AG04449 (cell line): ENCODE data around the gene ZFP57.
A peak's percentile ranks its signal among the peaks of the same experiment; 100 is the strongest.

ENCODE experiments used
- CTCF ChIA-PET: fragments of 350-600 bp; formaldehyde crosslinking; extraction: SDS; loops from one replicate; lab custom pipeline; 2021; ENCODE audit warnings: antibody characterized with exemption; lab: Yijun Ruan, JAX
- POLR2A ChIA-PET: fragments of 400-600, 350-600 bp; formaldehyde crosslinking; extraction: SDS; loops from one replicate; lab custom pipeline; 2020; ENCODE audit warnings: antibody characterized with exemption, inconsistent platforms; lab: Yijun Ruan, JAX
- DNase-seq: peaks from one replicate; pipeline ENCODE4 v3.0.0-alpha.2; 2010; ENCODE audit warnings: low read depth, low spot score
- H3K4me3 ChIP-seq: 2 replicates; pipeline ENCODE4 v1.5.1; 2011; ENCODE audit warnings: low read depth, mild to moderate bottlenecking, control low read depth, low read length
- CTCF ChIP-seq: IDR thresholded peaks from one replicate; pipeline ENCODE4 v1.5.1; 2011; ENCODE audit warnings: mild to moderate bottlenecking, moderate library complexity, low read length, control low read depth, inconsistent platforms; ENCODE audit not compliant: insufficient read depth; ENCODE audit errors: missing control alignments

The ZFP57 gene

DNA sequence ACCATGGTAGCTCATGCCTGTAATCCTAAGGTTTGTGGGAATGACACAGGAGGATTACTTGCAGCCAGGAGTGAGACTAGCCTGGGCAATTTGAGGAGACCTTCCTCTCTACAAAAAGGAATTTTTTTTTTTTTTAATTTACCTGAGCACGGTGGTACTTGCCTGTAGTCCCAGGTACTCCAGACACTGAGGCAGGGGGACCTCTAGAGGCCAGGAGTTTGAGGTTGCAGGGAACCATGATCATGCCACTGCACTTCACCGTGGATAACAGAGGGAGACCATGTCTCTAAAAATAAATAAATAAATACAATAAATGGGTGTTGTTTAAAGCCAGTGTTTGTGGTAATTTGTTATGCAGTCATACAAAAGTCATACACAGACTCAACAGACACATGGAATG, 39.9 kb upstream of the ZFP57 start:
- POLR2A ChIA-PET, result no interaction called here
- TF ChIP-seq CTCF, result no peak
- CTCF ChIA-PET, result interaction anchor here (1.0 to 1.5 kb wide), 3 partner anchors 15 to 71 kb away, joined by 3 to 5 read pairs (median 4); no protein-coding TSS in a partner anchor
- no peak for DNase-seq
- no peak overlapping the region for H3K4me3 ChIP-seq

GRCh38 chr6:29710281-29710941, 29.5 kb upstream of the ZFP57 start:
- no peak for TF ChIP-seq CTCF
- no peak overlapping the region for H3K4me3 ChIP-seq
- ChIA-PET CTCF (interaction anchor here (1.6 to 1.9 kb wide), 2 partner anchors 12 to 14 kb away, joined by 4 to 5 read pairs; no protein-coding TSS in a partner anchor), POLR2A (no interaction called here)
- no peak for DNase-seq

GRCh38 chr6:29709188-29709587, 28.2 kb upstream of the ZFP57 start:
- H3K4me3 ChIP-seq, result no peak overlapping the region
- ChIA-PET POLR2A (no interaction called here), CTCF (interaction anchor here (1.0 to 1.9 kb wide), 5 partner anchors 10 to 139 kb away, joined by 3 to 5 read pairs (median 4); no protein-coding TSS in a partner anchor)
- DNase-seq, result no peak
- no peak for TF ChIP-seq CTCF

GRCh38 chr6:29708432-29709179, 27.7 kb upstream of the ZFP57 start:
- ChIA-PET POLR2A (no interaction called here), CTCF (interaction anchor here (0.7 to 2.0 kb wide), 8 partner anchors 10 to 139 kb away, joined by 3 to 12 read pairs (median 4); no protein-coding TSS in a partner anchor)
- no peak for TF ChIP-seq CTCF
- no peak overlapping the region for H3K4me3 ChIP-seq
- DNase-seq, result no peak

DNA sequence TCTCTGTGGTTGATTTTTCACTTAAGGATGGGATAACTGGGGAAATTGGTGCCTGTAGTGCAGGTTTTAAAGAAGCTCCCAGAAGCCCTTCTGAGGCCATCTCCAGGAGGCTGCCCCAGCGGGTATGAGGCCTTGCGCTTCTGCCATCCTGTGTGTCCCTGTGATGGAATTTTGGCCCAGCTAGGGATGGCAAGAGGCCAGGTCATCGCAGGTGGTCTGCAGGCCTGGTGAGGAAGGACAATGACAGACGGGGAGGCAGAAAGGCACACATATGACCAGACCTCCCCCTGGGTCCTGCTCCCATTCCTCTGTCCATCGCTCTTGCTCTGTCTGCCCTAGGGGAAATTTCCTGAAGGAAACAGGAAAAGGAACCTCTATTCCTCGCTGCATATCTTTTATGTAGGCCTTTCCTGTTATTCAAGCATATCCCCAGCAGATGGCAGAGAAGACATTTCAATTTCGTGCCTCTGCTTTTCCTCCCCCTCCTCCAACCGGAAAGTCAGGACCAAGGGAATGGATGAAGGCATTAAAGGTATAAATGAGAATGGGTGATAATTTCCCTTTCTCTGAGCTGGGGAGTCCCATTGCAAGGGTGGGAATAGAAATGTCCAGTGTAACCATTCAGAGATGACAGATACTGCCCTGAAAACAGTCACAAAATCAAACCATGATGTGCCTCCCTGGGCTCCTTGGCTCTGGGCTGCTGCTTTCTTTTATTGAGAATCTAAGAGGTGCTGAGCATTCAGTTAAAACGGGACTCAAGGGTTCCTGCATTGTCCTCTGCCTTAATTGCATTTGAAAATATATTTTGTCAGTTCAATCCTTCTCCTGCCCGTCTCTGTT, 24.7 kb upstream of the ZFP57 start:
- ChIA-PET CTCF (interaction anchor here (0.6 to 2.6 kb wide), 13 partner anchors 9 to 426 kb away, joined by 3 to 33 read pairs (median 4); no protein-coding TSS in a partner anchor), POLR2A (no interaction called here)
- TF ChIP-seq CTCF, result peak; percentile 54
- DNase-seq, result peak; percentile 10
- no peak overlapping the region for H3K4me3 ChIP-seq
